Stimulated activated memory B cell treated with anti-CD40 and anti-IgM and Interleukin-4, amounts not matched to agents 10 μg/mL and 1 μg/mL and 100 μg/mL, for 72 hours (primary cell): Measurements from ENCODE around the gene RAB40C.
A peak's percentile ranks its signal among the peaks of the same experiment; 100 is the strongest.

ENCODE experiments used
- ATAC-seq: fragments of 150-1000 bp; cut with Tn5 transposase; 2 replicates; pipeline ENCODE4 v1.10.0; 2021
- H3K27ac Mint-ChIP-seq: one replicate; pipeline ENCODE4 v1.8.0; 2022; ENCODE audit warnings: mild to moderate bottlenecking, mixed read lengths
- H3K27me3 Mint-ChIP-seq: one replicate; pipeline ENCODE4 v1.8.0; 2022; ENCODE audit warnings: mixed read lengths
- H3K36me3 Mint-ChIP-seq: one replicate; pipeline ENCODE4 v1.8.0; 2022; ENCODE audit warnings: mixed read lengths
- H3K4me1 Mint-ChIP-seq: one replicate; pipeline ENCODE4 v1.8.0; 2022; ENCODE audit warnings: mixed read lengths
- H3K4me3 Mint-ChIP-seq: one replicate; pipeline ENCODE4 v1.8.0; 2022; ENCODE audit warnings: mild to moderate bottlenecking, moderate library complexity, mixed read lengths
- H3K9me3 Mint-ChIP-seq: one replicate; pipeline ENCODE4 v1.8.0; 2022; ENCODE audit warnings: mixed read lengths

Gene RAB40C

GRCh38 chr16:634051-634670 is 44.3 kb downstream of the RAB40C start:
- no peaks in the 10 kb centered on the region for H3K27me3 Mint-ChIP-seq
- no peaks in the 10 kb centered on the region for H3K9me3 Mint-ChIP-seq
- H3K27ac Mint-ChIP-seq = no peak overlapping the region
- H3K4me3 Mint-ChIP-seq = peak overlapping the region; percentile 60
- peaks cover 42% of the 10 kb centered on the region for H3K4me1 Mint-ChIP-seq
- H3K36me3 Mint-ChIP-seq = no peaks in the 10 kb centered on the region
- no peak for ATAC-seq

DNA sequence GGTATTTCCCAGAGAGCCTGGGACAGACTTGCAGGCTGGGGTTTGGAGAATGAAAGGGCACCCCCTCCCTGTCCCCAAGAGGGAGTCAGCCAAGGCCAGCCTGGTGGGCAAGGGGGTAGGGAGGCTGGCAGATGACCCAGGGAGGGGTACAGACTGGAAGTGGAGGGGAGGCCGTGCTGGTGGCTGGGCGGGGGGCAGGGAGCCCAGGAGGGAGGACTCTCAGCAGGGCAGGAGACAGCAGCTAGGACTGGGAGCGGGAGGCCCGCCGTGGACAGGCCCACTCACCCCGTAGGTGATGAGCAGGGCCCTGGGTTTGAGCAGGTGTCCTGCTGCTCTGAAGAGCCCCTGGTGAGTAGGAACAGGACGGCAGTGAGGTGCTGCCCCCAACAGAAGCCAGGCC is 45.1 kb downstream of the RAB40C start:
- no peaks in the 10 kb centered on the region for H3K9me3 Mint-ChIP-seq
- no peaks in the 10 kb centered on the region for H3K36me3 Mint-ChIP-seq
- ATAC-seq = no peak
- peak overlapping the region; percentile 75 for H3K4me3 Mint-ChIP-seq
- H3K27me3 Mint-ChIP-seq = no peaks in the 10 kb centered on the region
- H3K27ac Mint-ChIP-seq = peak overlapping the region; percentile 25
- peaks cover 49% of the 10 kb centered on the region for H3K4me1 Mint-ChIP-seq

DNA sequence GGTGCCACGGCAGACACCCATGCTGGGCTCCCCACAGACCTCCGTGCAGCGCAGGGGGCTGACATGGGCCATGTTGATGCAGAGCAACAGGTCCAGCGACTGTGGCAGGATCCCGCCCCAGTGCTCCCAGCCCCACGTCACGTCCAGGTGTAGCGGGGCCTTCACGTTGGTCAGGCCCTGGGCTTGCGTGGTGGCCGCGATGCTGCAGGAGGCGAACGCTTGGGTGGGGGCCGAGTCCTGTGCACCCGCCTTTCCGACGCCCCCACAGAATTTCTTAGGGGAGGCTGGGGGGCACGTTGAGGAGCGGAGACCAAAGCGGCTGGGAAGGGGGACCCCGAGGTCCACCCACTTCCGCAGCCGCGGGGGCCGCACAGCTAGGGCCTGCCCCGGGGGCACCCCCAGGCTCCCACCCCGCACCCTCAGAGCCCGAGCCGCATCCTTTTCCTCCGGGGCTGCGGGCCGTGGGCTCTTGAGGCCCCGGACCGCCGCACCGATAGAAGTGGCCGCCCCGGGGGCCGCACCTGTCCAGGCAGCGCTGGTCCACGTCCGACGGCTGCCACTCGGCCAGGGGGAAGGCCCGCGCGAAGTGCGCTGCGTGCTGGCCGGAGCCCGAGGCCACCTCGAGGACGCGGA is 45.8 kb downstream of the RAB40C start:
- Mint-ChIP-seq H3K9me3 (no peaks in the 10 kb centered on the region), H3K36me3 (no peaks in the 10 kb centered on the region), H3K4me3 (peak overlapping the region; percentile 97), H3K27ac (peak overlapping the region; percentile 92), H3K27me3 (no peaks in the 10 kb centered on the region), H3K4me1 (peaks cover 55% of the 10 kb centered on the region)
- peak; percentile 1 for ATAC-seq

- Mint-ChIP-seq H3K36me3 (no peaks in the 10 kb centered on the region), H3K4me1 (peaks cover 55% of the 10 kb centered on the region), H3K27me3 (no peaks in the 10 kb centered on the region), H3K9me3 (no peaks in the 10 kb centered on the region), H3K27ac (peak within 1 kb of the TSS; percentile 92), H3K4me3 (peak within 1 kb of the TSS; percentile 97)
- ATAC-seq = peak; percentile 89
Observed at GRCh38 chr16:636206-637080, 46.6 kb downstream of the RAB40C start, which contains the start of gene METTL26. Gene METTL26, minus strand, starts transcription at chr16:636305. Its CDS starts 15 bp downstream, at chr16:636290.

GRCh38 chr16:637081-638018 is 47.5 kb downstream of the RAB40C start:
- Mint-ChIP-seq H3K4me3 (peak overlapping the region; percentile 97), H3K4me1 (peaks cover 52% of the 10 kb centered on the region), H3K36me3 (no peaks in the 10 kb centered on the region), H3K27me3 (no peaks in the 10 kb centered on the region), H3K27ac (peak overlapping the region; percentile 92), H3K9me3 (no peaks in the 10 kb centered on the region)
- peak; percentile 74 for ATAC-seq

- H3K4me1 Mint-ChIP-seq = peaks cover 59% of the 10 kb centered on the region
- H3K36me3 Mint-ChIP-seq = no peaks in the 10 kb centered on the region
- no peak overlapping the region for H3K27ac Mint-ChIP-seq
- no peaks in the 10 kb centered on the region for H3K27me3 Mint-ChIP-seq
- no peak for ATAC-seq
- no peaks in the 10 kb centered on the region for H3K9me3 Mint-ChIP-seq
- no peak overlapping the region for H3K4me3 Mint-ChIP-seq
Observed at GRCh38 chr16:638034-638543, 48.2 kb downstream of the RAB40C start.

DNA sequence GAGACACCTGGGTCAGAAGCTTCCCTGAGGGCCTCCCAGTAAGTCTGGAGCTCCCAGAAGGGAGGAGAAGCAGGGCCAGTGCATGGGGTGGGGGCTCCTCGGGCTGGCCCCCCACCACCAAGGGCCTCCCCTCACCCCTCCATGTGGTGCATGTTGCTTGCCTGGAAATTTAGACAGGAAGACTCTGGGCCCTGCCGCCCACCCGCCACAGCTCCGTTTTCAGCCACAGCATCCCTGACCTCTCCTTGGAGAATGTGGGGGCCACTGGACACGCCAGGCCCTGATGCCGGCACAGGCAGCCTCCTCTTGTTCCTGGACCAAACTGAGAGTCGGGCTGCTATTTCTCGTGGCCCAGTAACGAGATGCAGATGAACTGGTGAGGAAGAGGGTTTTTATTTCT is 49.0 kb downstream of the RAB40C start:
- H3K4me3 Mint-ChIP-seq = no peak overlapping the region
- peaks cover under 1% of the 10 kb centered on the region for H3K36me3 Mint-ChIP-seq
- no peak for ATAC-seq
- H3K27ac Mint-ChIP-seq = peak overlapping the region; percentile 46
- no peaks in the 10 kb centered on the region for H3K27me3 Mint-ChIP-seq
- no peaks in the 10 kb centered on the region for H3K9me3 Mint-ChIP-seq
- H3K4me1 Mint-ChIP-seq = peaks cover 66% of the 10 kb centered on the region

- ATAC-seq = no peak
- peaks cover 11% of the 10 kb centered on the region for H3K36me3 Mint-ChIP-seq
- H3K4me1 Mint-ChIP-seq = peaks cover 72% of the 10 kb centered on the region
- H3K27me3 Mint-ChIP-seq = no peaks in the 10 kb centered on the region
- H3K9me3 Mint-ChIP-seq = no peaks in the 10 kb centered on the region
- H3K4me3 Mint-ChIP-seq = peak overlapping the region; percentile 72
- H3K27ac Mint-ChIP-seq = peak overlapping the region; percentile 66
Observed at GRCh38 chr16:640614-641013, 50.7 kb downstream of the RAB40C start.

DNA sequence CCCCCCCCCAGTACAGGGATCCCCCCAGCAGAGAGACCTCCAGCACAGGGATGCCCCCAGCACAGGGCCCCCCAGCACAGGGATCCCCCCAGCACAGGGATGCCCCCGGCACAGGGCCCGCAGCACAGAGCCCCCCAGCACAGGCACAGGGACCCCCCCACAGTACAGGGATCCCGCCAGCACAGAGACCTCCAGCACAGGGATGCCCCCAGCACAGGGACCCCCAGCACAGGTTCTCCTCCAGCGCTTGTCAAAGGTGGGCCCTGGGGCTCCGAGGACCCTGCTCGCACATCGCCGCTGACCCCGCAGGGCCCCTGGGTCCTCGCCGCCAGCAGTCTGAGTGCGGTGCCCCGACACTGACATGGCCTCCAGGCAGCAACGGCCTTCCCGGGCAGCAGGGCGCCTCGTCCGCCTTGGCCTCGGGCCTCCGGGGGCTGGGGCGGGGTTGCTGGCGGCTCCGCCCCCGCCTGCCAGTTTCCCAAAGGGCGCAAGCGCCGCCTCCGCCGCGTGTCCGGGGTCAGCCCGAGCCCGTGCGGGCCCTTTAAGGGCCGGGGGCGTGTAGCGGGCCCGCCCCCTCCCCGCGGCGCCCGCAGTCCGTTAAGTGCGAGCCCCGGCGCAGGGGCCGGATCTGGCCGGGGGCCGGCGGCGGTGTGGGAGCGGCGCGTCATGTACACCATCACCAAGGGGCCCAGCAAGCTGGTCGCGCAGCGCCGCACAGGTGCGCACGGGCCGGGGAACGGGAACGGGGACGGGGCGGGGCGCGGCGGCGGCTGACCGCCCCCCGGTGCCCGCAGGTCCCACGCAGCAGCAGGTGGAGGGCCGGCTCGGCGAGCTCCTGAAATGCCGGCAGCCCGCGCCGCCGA is 51.7 kb downstream of the RAB40C start, which contains the start of gene MCRIP2:
Gene MCRIP2 (plus strand): TSS at position 503 of the 863 bp plus-strand sequence. CDS start 164 bp downstream, at position 667.
- Mint-ChIP-seq H3K4me3 (peak within 1 kb of the TSS; percentile 82), H3K27ac (peak within 1 kb of the TSS; percentile 81), H3K4me1 (peaks cover 77% of the 10 kb centered on the region), H3K27me3 (no peaks in the 10 kb centered on the region), H3K36me3 (peaks cover 11% of the 10 kb centered on the region), H3K9me3 (no peaks in the 10 kb centered on the region)
- ATAC-seq = peak; percentile 70

DNA sequence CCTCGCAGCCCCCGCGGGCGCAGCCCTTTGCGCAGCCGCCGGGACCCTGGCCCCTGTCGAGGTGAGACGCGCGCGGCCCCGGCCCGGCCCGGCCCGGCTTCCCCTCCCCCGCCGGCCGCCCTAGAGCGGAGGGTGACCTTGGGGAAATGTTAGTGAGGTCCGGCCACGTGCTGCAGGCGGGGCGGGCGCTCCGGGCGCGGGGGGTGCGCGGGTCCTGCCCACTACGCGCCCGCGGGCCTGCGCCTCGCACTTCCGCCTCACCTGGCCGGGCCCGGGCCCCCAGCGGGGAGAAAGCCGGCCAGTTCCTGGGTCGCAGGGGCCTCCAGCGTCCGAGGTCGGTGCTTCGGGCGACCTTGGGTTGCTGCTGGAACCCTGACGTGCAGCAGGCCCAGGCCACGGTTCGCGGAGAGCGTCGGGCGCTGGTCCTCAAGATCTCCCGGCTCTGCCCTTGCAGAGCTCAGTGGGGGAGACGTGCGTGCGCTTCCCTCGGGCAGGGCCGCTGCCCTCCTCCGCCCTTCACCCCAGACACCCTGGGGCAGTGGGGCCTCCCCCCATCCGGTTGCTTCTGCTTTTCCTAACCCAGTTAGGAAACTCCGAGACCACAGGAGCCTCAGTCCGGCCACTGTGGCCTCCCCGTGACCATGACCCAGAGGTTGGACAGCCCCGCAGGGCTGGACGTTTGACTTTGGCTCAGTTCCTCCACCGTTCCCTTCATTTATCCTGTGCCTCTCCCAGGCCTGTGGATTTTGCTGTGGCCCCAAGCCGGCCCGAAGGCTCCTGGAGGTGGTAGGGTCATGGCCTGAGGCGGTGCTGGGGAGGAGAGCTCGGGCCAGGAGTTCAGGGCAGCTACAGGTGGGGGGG is 52.6 kb downstream of the RAB40C start:
- H3K36me3 Mint-ChIP-seq = peaks cover 11% of the 10 kb centered on the region
- H3K27me3 Mint-ChIP-seq = no peaks in the 10 kb centered on the region
- ATAC-seq = peak; percentile 74
- no peaks in the 10 kb centered on the region for H3K9me3 Mint-ChIP-seq
- peak overlapping the region; percentile 81 for H3K27ac Mint-ChIP-seq
- H3K4me1 Mint-ChIP-seq = peaks cover 81% of the 10 kb centered on the region
- H3K4me3 Mint-ChIP-seq = peak overlapping the region; percentile 82

DNA sequence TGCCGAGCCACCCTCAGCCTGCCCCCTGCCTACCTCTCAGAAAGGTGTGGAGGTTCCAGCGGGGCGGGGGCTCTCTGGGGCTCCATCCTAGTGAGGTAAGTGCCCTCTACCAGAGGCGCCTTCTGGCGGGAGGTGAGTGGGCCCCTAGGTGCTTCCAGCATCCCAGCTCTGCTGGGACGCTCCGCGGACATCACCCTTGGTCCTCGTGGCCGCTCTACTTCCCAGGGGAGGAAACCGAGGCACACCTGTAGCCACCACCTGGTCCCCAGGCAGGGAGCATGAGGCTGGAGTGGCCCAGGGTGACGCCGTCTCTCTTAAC is 53.1 kb downstream of the RAB40C start:
- no peak for ATAC-seq
- peak overlapping the region; percentile 82 for H3K4me3 Mint-ChIP-seq
- H3K27ac Mint-ChIP-seq = peak overlapping the region; percentile 81
- peaks cover 11% of the 10 kb centered on the region for H3K36me3 Mint-ChIP-seq
- H3K9me3 Mint-ChIP-seq = no peaks in the 10 kb centered on the region
- peaks cover 81% of the 10 kb centered on the region for H3K4me1 Mint-ChIP-seq
- no peaks in the 10 kb centered on the region for H3K27me3 Mint-ChIP-seq

DNA sequence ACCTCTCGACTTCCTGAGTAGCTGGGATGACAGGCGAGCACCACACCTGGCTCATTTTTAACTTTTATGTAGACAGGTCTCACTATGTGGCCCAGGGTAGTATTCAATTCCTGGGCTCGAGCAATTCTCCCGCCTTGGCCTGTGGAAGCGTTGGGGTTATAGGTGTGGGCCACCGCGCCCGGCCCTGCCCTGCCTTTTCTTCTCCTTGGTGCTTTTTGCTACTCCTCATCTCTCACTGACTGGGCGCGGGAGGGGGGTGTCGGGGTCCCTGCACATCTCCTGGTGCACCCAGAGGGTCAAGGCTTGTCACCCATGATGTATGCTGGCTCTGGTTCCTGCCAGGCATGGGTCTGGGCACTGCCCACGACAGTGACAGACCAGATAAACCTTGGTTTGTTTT is 54.7 kb downstream of the RAB40C start:
- ATAC-seq = no peak

More for the DNA sequence above, 54.7 kb downstream of the RAB40C start:
- H3K4me3 Mint-ChIP-seq = peak overlapping the region; percentile 63
- no peaks in the 10 kb centered on the region for H3K27me3 Mint-ChIP-seq
- peaks cover 72% of the 10 kb centered on the region for H3K4me1 Mint-ChIP-seq
- H3K27ac Mint-ChIP-seq = peak overlapping the region; percentile 81
- no peaks in the 10 kb centered on the region for H3K9me3 Mint-ChIP-seq
- peaks cover 11% of the 10 kb centered on the region for H3K36me3 Mint-ChIP-seq
